ENCODE measurements around the gene PHF21A.

PHF21A gene

DNA sequence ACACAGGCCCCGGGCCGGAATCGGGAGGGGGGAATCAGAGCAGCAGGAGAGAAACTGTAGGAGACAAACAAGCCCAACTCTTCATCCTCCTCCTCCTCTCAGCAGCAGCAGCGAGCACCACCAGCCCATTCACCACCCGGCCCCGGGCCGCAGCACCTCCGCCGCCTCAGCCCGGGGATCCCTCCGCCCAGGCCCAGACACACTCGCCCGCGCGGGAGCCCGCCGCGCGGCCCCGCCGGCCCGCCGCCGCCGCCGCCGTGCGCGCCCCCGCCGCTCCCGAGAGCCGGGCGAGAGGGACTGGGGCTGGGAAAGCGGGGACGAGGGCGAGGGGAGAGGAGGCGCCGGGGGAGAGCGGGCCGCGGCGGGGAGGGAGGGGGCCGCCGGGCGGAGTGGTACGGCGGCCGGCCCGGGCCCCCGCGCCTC is at the start of gene PHF21A:
Gene PHF21A, minus strand, starts transcription at position 154 of the 423 bp plus-strand sequence. CDS start 37,235 bp downstream, outside the sequence.
- DNase-seq = peak; percentile 89 to 93

DNA sequence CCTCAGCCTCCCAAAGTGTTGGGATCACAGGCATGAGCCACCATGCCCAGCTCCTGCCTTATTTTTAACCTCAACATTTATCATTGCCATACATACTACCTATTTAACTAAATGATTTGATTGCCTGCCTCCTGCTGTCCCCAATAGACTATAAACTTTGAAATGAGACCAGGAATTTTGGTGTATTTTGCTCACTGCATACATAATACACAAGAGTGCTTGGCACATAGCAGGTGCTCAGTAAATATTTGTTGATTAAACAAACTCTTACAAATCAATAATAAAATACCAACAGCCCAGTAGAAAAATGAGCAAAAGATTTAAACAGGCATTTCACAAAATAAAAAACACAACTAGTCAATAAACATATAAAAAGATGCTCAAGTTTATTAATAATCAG is 49.5 kb upstream of the PHF21A start:
- DNase-seq = no peak

DNA sequence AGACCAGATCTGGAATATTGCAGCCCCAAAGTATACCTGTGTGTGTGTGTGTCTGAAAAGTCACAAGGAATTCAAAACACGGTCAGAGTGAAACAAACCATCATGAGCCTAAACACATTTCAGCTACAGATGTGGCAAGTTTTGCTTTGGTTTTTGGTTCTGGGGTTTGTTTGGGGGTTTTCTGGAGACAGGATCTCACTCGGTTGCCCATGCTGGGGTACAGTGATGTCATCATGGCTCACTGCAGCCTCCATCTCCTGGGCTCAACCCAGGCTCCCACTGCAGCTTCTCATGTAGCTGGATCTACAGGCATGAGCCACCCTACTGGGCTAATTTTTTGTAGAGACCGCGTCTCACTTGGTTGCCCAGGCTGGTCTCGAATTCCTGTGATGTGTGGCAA is 41.4 kb upstream of the PHF21A start:
- no peak for DNase-seq

DNA sequence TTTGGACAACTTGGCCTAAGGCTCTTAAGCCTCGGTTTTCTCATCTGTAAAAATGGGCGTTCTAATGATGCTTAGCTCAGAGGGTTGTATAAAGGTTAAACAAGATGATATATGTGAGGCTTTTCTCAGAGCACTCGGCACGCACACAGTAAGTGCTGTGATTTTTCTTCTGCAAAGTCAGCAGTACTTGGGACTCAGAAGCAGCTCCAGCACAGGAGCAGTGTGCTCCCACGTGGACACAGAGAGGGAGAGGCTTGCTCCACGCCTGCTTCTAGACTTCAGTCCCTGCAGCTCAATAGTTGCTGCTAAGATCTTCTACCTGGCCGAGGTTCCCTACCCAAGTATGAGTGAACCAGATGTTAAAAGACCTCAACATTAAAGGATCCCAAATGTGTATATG is 39.9 kb upstream of the PHF21A start:
- no peak for DNase-seq

DNA sequence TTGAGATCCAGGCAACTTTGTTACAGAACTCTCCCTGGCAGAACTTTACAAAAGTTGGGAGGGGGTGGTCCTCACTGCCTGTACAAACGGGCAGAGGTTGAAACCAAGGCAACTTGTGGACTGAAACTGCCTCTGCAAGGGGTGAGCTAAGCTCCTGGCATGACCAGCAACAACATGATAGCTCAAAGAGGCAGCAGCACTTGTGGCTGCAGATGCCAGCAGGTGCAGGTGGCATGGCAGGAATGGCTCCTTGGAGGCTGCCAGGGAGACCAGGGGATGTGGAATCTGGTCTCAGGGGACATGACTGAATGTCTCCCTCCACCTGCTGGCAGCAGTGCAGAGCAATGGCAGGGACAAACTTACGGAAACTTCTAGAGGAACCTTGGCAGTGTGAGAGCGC is 38.8 kb upstream of the PHF21A start:
- DNase-seq = no peak

DNA sequence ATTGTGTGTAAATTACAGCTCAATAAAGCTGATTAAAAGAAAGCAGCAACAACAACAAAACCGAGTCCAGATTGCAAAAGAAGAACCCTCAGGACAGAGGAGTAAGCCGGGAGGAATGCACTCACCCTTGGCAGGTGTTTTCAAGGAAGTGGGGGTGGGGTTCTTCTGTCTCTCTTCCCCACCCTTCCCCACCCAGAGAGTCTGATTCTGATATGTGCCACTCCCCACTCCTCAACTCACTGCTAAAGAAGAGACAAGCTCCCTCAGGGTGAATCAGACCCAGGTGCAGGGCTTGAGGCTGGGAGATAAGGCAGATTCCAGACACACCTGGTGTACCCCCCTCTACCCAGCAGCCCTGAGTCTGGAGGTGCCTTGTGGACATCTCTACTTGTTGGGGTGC is 38.4 kb upstream of the PHF21A start:
- no peak for DNase-seq

DNA sequence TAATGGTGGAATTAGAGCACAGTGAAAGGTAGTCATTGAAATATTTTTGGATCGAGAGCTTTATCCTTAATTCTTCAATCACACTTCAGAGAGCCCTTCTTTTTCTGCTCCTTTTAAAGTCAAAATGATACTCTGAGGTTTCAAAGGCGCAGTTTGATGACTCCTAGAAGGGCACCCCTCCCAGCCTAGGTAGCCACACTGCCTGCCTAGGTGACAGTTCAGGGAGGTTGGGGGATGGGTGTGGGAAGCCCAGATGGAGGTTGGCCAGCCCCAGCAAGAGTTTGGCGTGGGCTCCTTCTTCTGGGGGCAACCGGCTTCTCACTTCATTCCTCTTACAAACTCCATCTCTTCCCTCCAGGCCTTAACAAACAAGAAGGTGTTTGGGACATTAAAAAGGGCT is 28.6 kb upstream of the PHF21A start:
- no peak for DNase-seq

DNA sequence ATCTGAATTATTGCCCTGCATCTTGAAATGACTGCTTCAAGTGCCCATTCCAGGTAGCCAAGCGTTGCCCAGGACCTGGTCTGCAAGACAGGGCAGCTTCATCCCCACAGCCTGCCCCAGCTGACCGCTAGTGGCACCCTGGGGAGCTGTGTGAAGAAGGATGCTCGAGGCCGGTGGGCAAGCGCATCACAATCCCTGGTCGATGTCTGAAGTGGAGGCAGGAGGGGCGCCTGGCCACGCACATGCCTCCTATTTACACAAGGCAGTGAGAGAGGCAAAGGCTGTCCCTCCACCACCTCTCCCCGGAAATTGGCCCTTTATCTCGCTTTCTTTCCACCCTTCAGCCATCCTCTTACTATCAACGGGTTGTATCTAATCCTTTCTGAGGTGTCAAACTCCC is 28.1 kb upstream of the PHF21A start:
- DNase-seq = no peak

DNA sequence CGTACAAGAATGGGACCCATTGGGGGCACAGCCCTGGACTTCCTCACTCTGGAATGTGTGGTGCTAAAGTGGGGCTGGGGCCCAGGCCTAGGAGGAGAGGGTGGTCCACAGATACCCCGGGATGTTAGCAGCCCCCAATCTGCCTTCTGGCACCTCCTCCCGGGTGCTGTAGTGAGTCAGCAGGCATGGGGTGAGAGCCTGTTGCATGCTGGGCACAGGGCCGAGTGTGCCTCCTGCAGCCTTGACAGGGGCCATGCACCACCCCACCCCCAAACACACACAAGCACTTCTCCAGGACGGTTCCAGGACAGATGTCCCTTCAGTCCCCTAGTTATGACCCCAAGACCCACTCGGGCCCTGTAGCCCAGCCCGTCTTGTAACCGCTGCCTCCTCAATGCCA is 23.5 kb upstream of the PHF21A start:
- no peak for DNase-seq

DNA sequence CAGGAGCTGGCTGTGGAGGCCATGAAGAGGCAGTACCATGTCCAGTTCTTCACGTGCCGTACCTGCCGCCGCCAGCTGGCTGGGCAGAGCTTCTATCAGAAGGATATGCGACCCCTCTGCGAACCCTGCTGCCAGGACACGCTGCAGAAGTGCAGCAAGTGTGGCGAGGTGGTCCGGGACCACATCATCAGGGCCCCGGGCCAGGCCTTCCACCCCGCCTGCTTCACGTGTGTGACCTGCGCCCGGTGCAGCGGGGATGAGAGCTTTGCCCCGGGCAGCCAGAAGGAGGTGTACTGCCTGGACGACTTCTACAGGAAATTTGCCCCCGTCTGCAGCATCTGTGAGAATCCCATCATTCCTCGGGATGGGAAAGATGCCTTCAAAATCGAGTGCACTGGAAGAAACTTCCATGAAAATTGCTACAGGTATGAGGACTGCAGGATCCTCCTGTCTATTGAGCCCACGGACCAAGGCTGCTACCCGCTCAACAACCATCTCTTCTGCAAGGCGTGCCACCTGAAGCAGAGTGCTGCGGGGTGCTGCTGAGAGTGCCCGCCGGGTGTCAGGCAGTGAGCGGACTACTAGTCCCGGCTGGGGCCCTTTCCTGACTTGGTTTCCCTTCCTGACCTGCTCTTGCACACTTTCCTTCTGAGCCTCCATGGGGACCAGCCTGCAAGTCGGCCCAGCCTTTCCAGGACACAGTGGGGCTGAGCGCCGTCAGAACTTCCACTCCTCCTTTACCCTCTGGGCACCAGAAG is 22.0 kb upstream of the PHF21A start:
- no peak for DNase-seq

DNA sequence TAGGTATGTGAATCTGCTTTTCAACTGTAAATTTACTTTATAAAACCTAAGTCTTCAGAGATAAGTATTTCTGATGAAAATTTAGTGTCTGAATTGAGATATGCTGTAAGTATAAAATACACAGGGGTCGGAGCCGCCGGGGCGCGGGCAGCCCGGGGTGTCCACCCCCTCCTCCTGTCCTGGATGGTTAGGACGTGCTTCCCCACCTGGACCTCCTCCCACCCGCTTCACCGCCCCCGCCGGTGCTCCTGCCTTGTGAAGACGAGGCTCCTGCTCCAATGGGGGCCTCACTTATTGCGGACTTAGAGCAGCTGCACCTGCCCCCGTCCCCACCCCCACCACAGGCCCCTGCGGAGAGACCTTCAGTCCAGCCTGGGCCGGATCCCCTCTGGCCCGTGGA is 21.3 kb upstream of the PHF21A start:
- no peak for DNase-seq

DNA sequence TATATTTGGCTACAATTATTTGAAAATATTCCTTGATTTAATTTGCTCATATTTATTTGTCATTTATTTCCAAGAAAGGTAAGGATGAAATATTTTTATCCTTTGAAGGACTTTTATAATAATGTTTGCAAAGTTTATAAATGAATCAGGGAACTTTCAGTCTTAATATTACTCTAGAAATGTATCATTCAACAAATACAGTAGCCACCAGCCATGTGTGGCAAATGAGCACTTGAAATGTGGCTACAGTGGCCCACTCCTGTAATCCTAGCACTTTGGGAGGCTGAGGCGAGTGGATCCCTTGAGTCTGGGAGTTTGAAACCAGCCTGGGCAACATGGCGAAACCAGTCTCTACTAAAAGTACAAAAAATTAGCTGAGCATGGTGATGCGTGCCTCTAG is 20.3 kb upstream of the PHF21A start:
- DNase-seq = no peak

DNA sequence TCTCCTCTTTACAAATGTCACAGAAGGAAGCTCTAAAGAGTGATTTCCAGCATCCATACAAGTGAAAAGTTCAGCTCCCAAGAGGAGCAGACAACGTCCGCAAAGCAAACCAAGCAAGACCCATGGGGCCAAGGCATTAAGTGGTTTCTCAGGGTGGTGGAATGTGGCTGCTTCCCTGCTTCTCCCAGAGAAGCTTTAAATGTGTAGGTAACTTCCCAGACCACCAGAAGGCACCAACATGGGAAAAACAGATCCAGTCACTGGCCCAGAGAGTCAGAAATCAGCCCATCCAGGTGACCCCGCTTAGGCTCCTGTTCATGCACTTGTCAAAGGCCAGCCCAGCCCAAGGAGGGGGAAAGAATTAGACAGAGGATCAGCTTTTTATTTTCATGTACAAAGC is 13.3 kb upstream of the PHF21A start:
- DNase-seq = no peak

DNA sequence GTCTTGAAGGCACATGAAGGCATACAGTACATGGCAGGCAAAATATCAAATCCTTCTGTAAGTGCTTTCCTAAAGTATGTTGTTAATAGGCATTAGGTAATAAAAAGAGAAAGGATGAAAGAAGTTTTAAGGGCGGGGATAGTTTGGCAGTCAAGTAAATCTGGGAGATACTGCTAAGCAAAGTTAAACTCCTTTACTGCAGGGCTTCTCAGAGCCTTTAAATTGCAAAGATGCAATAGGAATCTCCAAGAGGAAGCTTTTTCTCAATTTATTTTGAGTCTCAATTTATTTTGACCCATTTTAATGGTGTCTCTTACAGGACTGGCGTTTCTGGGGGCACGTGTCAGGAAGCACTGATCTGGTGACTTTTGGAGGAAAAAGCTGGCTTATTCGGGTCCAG is 12.8 kb upstream of the PHF21A start:
- no peak for DNase-seq

DNA sequence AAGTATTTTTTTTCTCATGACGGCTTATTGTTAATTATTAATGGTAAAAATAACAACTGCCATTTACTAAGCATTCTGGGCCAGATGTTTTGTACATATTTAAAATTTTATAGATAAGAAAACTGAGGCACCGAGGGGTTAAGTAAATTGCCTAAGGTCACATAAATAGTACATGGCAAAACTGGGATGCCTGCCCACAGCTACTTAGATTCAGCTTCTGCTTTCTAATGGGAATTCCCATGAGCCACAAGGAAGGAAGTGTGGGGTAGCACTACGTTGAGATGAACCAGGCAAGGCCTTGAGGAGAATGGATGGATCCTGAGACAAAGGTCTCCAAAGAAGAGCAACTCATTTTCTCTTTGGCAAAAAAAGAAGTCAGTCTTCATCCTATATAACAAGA is 11.9 kb upstream of the PHF21A start:
- no peak for DNase-seq

DNA sequence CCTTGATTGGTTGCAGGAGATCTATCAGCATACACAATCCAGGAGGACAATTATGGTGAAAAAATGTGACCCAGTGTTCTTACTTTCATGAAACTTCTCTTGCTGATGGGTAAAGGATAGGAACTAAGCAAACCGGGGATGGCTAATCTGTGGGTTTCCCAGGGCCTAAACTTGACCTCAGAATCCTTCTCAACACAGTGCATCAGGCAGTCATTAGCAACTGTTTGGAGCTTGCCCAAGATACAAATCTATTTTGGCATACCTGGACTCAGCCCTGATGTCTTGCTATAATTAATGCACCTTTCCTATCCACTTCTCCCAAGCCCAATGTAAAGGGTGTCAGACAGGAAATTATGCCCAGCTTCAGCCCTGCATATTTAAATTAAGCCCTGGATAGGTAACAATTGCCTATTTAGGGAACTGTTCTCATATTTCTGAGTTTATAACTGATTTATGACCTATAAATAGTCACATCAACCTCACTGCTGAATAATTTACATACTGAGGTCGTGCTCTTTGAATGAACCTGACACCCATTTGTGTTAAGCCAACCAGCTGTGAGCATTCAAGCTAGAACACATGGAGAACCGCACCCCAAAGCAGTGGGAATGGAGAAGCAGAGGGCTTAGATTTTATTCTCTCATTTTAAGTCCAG is 9.2 kb upstream of the PHF21A start:
- no peak for DNase-seq

DNA sequence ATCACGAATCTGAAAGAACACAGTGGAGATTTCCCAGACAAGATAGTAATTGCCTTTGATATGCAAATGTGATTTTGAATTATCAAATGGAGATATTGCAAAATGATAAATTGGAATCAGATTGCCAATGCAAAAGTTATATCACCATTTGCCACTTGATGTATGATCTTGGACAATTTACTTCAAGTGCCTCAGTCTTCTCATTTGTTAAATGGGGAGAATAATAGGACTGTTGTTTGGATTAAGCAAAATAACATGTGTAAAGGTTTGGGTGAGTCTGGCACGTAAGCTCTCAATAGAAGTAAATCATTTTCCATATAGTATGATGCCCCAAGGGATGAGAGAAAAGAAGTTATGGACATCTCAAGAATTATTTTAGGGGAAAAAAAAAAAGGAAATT is 7.9 kb upstream of the PHF21A start:
- no peak for DNase-seq

DNA sequence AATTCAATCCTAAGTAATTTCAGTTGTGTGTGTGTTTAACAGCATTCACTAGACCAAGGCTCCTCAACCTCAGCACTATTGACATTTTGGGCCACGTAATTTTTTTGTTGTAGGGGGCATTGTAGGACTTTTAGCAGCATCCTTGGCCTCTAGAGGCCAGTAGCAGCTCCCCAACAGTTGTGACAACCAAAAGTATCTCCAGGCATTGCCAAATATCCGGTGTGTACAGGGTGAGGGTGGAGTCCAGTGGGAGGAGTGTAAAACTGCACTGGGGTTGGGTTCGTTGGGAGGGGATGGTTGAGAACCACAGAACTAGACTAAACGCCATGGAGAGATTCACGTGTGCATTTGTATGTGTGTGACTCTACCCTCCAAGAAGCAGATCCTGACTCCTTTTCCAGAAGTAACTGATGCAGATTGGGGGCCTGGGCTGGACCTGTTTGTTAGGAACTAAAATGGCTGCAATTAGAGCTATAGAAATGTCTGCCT is 5.9 kb upstream of the PHF21A start:
- DNase-seq = no peak

DNA sequence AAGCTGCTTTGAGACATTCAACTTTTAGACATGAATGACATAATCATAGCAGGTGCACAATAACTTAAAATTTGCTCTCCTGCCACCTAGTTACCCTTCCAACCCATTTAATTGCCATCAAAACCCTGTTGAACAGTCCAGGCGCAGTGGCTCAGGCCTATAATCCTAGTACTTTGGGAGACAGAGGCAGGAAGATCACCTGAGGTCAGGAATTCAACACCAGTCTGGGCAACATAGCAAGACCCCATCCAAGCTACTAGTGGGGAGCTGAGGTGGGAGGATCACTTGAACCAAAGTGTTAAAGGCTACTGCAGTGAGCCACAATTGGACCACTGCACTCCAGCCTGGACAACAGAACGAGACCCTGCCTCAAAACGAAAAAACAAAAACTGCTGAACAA is 4.0 kb upstream of the PHF21A start:
- DNase-seq = no peak

DNA sequence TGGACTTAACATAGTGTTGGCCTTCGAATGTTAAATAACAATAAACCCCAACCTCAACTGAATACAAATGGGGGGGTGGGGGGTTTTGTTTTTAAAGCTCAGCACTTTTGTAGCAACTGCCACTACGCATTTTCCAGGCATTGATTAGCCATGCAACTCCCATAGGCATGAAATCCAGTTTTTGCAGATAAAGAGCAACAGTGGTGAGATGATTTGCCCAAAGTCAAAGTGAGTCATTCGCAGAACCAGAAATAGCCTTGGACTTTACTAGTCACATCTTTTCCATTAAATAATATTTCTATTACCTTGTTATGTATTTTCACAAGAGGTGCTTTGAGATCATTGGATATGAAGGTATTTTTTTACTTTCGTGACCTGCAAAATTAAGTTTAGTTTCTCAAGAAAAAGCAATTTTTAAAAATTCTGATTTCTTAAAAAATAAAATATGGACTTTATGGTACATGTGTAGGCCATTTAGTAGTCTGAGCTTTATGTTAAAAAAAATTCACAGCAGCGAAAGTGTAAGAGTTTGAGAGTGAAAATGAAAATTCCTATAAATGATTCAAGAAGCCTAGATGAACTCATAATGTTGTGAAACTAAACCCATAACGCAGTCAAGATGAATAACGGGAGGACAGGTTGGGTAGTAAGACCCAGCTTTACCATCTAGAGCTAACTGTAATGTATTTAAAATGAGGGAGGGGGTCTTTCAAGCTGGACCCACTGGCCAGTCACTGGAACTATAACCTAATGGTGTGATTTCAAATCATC is 1.9 kb upstream of the PHF21A start:
- no peak for DNase-seq

DNA sequence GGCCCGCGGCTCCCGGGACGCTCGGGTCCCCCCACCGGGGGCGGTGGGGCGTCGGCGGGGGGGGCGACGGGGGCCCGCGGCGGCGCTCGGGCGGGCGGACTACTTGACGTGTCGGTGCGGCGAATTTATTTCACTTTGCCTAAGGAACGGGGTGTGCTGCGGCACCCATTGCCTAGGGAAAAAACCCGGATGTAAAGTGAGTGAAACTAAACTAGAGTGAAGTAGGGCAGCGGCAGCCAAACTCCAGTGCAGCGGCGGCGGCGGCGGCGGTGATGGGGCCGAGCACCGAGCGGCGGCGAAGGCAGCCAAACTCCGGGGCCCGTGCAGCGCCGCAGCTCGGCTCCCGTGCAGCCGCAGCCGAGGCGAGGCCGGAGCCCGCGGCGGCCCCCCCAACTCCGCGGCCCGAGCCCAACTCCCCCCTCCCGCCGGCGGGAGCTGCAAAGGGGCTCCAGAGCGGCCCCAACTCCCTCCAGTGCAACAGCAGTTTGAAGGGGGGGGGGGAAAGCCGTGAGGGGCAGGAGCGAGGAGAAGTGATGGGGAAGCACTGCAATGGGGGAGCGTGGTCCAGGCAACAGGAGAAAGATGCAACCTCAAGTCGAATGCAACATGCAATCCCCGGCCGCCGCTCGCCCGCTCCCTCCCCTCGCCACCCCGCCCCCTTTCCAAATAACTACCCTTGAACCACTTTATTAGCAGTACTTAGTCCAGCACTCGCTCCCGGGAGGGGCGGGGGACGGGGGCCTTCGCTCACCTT is 647 bp upstream of the PHF21A start:
- DNase-seq = peak; percentile 83 to 89

DNA sequence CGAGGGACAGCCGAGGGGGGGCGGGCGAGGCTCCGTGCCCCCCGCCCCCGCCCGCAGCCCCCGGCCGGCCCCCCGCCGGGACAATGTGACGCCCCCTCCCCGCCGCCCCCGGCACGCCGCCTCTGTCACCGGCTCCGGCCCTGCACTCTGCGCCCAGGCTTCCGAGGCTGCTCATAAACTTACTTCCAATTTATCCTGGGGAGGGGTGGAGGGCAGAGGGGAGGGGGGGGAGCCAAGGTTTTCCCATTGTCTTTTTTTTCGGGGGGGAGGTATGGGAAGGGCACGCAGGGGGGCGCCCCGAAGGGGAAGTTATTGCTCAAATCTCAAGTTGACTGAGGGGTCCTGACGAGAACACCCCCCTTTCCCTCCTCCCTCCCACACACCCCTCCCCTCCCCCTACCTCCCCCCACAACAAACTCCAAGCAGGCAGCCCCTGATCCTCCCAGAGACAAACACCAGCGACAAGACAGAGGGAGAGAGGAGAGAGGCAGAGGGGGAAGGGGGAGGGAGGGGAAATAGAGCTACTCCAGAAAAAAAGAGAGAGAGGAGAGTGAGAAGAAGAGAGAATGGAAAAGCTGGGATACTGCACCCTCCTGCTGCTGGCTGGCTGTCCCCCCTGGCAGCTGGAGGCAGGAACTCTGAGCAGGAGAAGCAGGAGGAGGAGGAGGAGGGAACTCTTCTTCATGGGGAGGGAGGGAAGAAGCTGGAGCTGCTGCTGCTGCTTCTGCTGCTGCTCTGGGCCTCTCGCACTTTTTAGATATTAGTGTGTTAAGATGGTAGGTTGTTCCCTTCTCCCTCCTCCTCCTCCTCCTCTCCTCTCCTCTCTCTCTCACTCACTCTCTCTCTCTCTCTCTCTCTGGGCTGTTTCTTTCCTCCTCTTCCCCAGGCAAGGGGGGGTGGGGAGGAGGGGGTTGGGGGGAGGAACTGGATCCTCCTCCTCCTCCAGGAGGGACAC is 631 bp downstream of the PHF21A start:
- peak; percentile 51 to 74 for DNase-seq
